AG04450 (cell line): ENCODE results near the gene BMPR1B. TPM values are rescaled to one million over a fixed set of nuclear protein-coding genes. Genes with fewer than 3 reads are reported as not detected.

Experiments used
- CTCF ChIA-PET: fragments of 300-600, 350-600 bp; formaldehyde crosslinking; extraction: SDS; loops from one replicate; lab custom pipeline; 2022; ENCODE audit warnings: antibody characterized with exemption, inconsistent platforms; lab: Charles Lee
- POLR2A ChIA-PET: fragments of 350-600 bp; formaldehyde crosslinking; extraction: SDS; loops from one replicate; lab custom pipeline; 2021; ENCODE audit warnings: antibody characterized with exemption, inconsistent platforms; lab: Yijun Ruan, JAX
- DNase-seq: peaks from one replicate; pipeline ENCODE4 v3.0.0-alpha.2; 2011; ENCODE audit warnings: low read depth, low spot score
- H3K27ac ChIP-seq: one replicate; pipeline ENCODE4 v1.5.1; 2012; ENCODE audit warnings: low read depth, low read length, control low read depth
- H3K27me3 ChIP-seq: one replicate; pipeline ENCODE4 v1.6.0; 2012; ENCODE audit warnings: low read length; ENCODE audit not compliant: control insufficient read depth, insufficient read depth
- H3K4me3 ChIP-seq: 2 replicates; pipeline ENCODE4 v1.5.1; 2011; ENCODE audit warnings: mild to moderate bottlenecking, low read depth, low read length, control low read depth
- H3K9me3 ChIP-seq: 2 replicates; pipeline ENCODE4 v1.5.1; 2012; ENCODE audit warnings: low read length; ENCODE audit not compliant: control insufficient read depth, insufficient read depth
- polyA plus RNA-seq: library from polyadenylated mRNA; depleted of rRNA; stranded (reverse); fragments of >200 nt; gene quantifications from 2 replicates; pipeline ENCODE4 v1.2.3, GENCODE V29; 2011
- TF ChIP-seq, protein P1 (sequence below): IDR thresholded peaks from 2 replicates; pipeline ENCODE4 v1.5.1; 2011; ENCODE audit warnings: low read depth, low read length, control low read depth, inconsistent platforms

Gene BMPR1B
- polyA plus RNA-seq, 1 experiment = 0.42 TPM

DNA sequence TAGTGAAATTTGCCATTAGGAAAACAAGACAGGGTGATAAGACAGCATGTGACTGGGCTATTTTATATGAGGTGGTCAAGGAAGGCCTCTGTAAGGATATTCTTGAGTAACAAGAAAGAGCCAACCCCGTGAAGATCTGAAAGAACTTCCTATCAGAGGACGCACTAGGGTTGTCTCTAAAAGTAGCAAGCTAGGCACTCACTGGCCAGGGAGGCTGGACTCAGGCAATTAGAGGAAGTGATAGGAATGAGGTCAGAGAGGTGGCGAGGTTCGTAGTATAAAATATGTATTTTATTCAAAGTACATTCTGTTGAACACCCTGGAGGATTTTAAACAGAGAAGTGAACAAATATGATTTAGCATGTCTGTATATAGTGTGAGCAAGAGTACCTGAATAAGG lies 4.6 kb downstream of the BMPR1B start:
- no peaks in the 10 kb centered on the region for H3K9me3 ChIP-seq
- no peak for DNase-seq
- no peak overlapping the region for H3K27ac ChIP-seq
- H3K27me3 ChIP-seq = peaks cover 9% of the 10 kb centered on the region
- ChIA-PET CTCF (interaction anchor here (0.6 kb wide), 1 partner anchor 167 kb away, joined by 5 read pairs; no protein-coding TSS in a partner anchor), POLR2A (no interaction called here)
- TF ChIP-seq, protein P1, sequence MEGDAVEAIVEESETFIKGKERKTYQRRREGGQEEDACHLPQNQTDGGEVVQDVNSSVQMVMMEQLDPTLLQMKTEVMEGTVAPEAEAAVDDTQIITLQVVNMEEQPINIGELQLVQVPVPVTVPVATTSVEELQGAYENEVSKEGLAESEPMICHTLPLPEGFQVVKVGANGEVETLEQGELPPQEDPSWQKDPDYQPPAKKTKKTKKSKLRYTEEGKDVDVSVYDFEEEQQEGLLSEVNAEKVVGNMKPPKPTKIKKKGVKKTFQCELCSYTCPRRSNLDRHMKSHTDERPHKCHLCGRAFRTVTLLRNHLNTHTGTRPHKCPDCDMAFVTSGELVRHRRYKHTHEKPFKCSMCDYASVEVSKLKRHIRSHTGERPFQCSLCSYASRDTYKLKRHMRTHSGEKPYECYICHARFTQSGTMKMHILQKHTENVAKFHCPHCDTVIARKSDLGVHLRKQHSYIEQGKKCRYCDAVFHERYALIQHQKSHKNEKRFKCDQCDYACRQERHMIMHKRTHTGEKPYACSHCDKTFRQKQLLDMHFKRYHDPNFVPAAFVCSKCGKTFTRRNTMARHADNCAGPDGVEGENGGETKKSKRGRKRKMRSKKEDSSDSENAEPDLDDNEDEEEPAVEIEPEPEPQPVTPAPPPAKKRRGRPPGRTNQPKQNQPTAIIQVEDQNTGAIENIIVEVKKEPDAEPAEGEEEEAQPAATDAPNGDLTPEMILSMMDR = no peak
- H3K4me3 ChIP-seq = no peak overlapping the region

DNA sequence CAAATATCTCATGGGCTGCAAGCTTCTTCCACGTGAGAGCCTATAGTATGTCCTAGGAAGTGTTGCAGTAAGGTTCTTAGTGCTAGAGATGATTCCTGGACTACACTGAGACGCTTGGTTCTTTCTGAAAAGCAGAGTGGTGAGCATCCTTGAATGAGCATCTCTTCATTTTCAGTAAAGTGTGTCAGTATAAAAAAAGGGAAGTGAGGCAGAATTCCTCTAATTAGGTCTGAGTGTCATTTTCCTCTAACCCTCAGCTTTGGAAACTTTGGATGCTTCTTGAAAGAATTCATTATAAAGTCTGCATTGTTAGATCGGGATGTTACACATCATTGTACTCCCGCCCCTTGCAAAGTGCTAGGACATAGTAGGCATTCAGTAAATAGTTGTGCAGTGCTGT lies 5.2 kb downstream of the BMPR1B start:
- peaks cover 9% of the 10 kb centered on the region for H3K27me3 ChIP-seq
- no peak overlapping the region for H3K4me3 ChIP-seq
- DNase-seq = no peak
- POLR2A ChIA-PET = no interaction called here
- no peak overlapping the region for H3K27ac ChIP-seq
- no peaks in the 10 kb centered on the region for H3K9me3 ChIP-seq
- TF ChIP-seq, protein P1 = no peak
- CTCF ChIA-PET = no interaction called here

DNA sequence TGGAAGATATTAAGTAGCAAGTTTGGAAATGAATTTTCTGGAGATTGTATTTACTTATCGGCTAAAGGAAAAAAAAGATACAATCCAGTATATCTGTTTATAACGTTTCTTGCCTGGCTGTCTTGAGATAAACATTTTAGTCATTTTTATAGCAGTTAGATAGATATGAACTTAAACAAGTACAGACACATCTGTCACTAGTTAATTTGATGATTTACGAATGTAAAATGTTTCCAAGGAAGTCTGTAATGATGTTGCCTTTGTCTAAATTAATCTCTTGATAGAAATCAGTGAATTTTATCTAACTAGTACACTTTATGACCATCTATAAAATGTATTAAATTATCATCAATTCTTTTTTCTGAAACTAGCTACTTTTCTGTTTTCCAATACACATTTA lies 5.7 kb downstream of the BMPR1B start:
- H3K4me3 ChIP-seq = no peak overlapping the region
- H3K9me3 ChIP-seq = no peaks in the 10 kb centered on the region
- ChIA-PET CTCF (no interaction called here), POLR2A (no interaction called here)
- no peak overlapping the region for H3K27ac ChIP-seq
- TF ChIP-seq, protein P1 = no peak
- peaks cover 7% of the 10 kb centered on the region for H3K27me3 ChIP-seq
- DNase-seq = no peak

DNA sequence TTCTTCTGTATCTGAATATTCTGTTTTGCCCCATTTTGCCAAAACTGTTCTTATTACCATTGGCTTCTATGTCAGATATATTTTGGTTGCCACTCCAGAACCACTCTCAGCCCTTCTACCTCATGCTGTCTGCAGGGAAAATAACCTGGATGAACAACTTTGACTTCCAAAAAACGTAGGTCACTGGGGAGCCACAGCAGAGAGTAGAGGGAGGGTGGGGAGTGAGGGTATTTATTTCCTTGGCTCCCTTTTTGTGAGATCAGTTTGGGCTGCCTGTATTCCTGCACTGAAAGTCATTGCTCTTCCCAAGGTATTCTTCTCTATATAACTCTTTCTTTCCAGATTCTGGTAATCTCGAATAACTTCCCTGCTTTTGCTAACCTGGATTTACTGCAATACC lies 6.3 kb downstream of the BMPR1B start:
- no peak overlapping the region for H3K27ac ChIP-seq
- H3K9me3 ChIP-seq = no peaks in the 10 kb centered on the region
- DNase-seq = no peak
- ChIA-PET CTCF (no interaction called here), POLR2A (no interaction called here)
- H3K4me3 ChIP-seq = no peak overlapping the region
- TF ChIP-seq, protein P1 = no peak
- H3K27me3 ChIP-seq = peaks cover 1% of the 10 kb centered on the region

DNA sequence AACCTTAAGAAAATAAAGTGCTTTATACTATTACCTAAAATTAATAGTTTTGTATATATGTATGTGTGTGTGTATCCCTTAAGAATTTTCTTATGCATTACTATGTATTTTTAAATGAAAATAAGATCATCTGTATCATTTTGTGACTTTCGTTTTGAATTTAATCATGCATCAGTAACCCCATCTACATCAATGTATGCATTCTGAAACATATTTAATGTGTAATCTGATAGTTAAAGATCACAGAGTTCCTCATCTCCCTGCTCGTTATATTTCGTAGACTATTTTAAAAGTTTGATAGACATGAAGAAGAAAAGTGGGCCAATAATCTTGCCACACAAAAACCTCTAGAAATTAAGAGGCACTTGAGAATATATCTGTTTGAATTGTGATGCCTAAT lies 7.4 kb downstream of the BMPR1B start:
- TF ChIP-seq, protein P1 = no peak
- DNase-seq = no peak
- no peaks in the 10 kb centered on the region for H3K9me3 ChIP-seq
- ChIA-PET CTCF (no interaction called here), POLR2A (no interaction called here)
- no peak overlapping the region for H3K27ac ChIP-seq
- no peak overlapping the region for H3K4me3 ChIP-seq
- no peaks in the 10 kb centered on the region for H3K27me3 ChIP-seq
